OCI-M1 (cell line): ENCODE data around the gene RSRP1.
A peak's percentile ranks its signal among the peaks of the same experiment; 100 is the strongest.

Experiments
- DNase-seq: peaks from one replicate; lab custom pipeline; 2025; lab: John Stamatoyannopoulos, UW

Gene RSRP1

DNA sequence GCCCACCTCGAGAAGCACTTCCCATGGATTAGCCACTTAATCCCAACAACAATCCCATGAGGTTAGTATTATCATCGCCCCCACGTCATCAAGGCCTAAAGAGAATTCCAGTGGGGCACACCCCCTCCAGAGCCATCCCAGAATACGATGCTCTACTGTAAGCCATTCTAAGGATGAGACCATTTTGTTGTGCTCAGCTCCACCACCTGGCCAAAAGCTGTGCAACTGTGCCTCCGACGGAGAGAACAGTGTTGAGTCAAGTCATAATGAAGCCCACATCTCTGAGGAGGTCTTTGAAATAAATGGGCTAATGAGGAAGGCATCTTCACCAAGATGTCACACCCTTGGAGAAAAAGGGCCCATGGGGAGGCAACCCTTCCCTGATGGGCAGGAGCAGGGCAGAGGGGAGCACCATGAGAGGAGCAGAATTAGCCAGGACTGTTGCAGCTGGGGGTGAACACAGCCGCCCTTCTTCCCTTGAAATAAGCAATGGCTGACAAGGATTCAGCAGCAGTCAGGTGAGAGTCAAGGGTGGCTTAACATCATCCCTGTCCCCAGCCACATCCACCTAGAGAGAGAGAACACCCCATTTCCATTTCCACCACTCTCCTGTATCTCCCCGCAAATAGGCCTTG lies 29.5 kb downstream of the RSRP1 start:
- no peak for DNase-seq

DNA sequence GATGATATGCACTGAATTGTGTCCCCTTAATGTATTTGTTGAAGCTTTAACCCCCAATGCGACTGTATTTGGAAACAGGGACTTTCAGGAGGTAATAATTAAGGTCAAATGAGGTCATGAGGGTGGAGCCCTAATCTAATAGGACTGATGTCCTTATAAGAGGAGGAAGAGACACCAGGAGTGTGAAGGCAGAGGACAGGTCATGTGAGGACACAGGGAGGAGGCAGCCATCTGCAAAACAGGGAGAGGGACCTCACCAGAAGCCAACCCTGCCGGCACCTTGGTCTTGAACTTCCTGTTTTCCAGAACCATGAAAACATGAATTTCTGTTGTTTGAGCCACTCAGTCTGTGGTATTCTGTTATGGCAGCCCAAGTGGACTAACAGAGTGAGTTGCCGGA lies 30.2 kb downstream of the RSRP1 start:
- DNase-seq = peak; percentile 62

DNA sequence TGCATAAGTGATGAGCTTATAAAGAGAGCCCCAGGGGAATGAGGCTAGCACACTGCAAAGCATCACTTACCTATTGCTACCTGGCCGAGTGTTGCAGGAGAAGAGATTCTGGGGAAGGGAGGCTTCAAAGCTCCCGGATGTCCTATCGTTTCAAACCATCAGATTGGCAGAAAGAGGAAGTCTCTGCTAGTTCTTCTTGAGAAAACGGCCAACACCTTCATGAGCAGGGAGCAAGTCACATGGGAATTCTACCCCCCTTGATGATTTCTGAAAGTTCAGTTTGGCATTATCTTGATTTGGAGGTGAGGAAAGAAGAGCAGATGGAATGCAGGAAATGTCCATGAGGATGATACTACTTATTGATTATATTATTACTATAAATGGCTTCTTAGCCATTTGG lies 31.1 kb downstream of the RSRP1 start:
- peak; percentile 66 for DNase-seq

DNA sequence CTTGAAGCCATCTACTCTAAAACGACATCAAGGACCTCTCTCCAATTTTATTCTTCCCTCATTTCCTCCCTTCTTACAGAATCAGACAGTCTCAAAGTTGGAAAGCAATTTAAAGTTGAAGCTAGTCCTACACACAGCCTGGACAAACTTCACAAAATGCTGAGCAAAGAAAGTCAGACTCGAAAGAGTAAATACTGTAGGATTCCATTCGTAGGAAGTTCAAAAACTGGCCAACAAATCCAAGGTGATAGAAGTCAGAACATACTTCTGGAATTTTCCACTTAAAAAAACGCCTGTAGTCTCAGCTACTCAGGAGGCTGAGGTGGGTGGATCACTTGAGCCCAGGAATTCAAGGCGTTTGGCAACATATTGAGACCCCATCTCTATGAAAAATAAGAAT lies 34.5 kb downstream of the RSRP1 start:
- DNase-seq = no peak

DNA sequence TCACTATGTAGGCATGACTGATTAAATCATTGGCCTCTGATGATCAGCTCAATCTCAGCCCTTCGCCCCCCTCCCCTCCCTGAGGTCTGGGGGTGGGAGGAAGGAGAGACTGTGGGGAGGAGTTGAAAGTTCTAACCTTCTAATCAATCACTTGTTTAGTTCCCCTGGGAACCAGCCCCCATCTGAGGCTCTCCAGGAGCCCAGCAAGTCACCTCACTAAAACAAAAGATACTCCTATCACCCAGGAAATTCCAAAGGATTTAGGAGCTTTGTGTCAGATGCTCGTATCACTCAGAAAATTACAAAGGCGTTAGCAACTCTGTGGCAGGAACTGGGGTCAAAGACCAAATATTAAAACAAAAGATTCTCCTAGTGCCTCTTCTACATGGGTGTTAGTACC lies 36.5 kb downstream of the RSRP1 start:
- DNase-seq = no peak

DNA sequence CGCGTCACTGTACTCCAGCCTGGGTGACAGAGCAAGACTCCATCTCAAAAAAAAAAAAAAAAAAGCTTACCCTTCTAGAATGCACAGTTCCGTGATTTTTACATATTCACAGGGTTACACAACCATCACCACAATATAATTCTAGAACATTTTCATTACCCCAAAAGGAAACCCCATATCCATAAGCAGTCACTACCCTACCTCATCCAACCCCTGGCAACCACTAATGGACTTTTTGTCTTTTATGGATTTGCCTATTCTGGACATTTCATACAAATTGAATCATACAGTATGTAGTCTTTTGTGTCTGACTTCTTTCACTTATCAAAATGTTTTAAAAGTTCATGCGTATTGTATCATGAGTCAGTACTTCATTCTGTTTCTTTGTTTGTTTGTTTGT lies 37.7 kb downstream of the RSRP1 start:
- DNase-seq = no peak

DNA sequence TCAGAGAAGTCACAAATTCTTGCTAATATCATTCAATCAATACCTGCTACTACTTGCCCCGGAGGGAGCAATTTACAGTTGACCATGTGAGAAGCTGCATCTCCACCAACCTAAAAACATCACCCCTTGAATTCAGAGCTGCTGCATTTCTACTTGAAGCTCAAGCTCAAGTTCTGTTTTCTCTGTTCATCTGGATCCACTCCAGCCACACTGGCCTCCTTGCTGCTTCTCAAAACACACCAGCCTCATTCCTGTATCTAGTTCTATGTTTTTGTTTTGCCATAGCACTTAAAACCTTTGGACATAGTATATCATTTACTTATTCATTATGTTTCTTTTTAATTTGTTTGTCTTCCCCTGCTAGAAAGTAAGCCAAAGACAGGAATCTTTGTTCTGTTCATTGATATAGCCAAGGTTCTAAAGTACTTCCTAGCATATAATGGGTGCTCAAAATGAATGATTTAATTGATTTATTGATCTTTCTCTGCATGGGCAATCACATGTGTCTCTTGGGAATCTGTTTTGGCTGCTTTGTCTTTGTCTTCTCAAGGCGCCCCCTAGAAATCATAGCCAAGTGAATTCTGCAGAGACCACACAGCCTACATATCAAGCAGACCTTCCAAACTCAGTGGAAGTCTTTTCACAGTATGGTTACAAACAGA lies 38.6 kb downstream of the RSRP1 start:
- no peak for DNase-seq

DNA sequence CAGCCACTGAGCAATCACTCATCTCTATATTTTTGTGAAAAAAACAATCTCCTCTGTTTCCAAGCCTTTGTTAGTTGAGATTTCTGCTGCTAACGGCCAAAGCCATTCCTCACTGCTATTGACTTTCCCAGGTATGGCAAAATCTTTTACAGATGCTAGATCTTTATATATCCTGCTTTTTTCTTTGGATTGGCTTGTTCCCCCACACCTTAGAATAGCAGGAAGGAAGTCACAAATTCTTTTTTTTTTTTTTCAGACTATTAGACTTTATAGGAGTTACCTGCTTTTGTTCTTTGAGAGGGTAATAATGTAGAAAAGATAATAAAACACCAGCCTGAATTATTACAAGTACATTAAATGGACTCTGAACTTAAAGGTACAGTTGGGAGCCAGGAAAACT lies 39.2 kb downstream of the RSRP1 start:
- no peak for DNase-seq

DNA sequence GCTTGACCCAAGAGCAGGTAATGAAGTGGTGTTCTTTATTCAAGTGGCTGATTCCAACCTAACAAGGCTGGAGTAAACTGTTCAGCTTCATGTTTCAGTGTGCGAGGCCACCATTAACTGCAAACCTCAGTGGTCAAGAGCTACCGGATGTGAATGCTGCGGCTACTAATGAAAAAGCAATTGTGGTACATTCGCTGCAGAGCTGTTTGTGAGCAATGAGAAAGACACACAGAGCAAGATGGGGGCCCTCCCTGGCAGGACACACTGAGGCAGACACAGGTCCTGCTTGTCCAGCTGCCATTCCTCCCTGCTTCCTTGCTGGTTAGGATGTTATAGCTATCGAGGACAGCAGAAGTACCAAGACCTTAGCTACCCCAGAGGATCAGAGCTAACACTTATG lies 41.1 kb downstream of the RSRP1 start:
- no peak for DNase-seq

DNA sequence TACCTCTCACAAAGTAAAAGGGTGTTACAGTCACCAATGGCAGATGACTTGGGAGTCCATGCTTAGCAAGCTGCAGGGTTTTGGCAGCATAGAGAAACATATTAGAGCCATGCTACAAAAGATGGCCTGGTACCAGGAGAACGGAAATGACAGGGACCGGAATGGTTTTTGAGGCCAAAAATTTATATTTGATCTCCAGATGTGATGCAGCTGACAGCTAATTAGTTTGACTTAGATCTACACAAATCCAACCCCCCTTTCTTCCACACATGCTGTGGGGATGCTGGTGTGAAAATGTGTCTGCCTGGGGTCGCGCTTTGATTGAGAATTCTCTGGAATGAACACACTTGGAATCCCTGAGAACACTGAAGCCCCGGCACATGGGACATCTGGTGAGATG lies 41.5 kb downstream of the RSRP1 start:
- DNase-seq = no peak

DNA sequence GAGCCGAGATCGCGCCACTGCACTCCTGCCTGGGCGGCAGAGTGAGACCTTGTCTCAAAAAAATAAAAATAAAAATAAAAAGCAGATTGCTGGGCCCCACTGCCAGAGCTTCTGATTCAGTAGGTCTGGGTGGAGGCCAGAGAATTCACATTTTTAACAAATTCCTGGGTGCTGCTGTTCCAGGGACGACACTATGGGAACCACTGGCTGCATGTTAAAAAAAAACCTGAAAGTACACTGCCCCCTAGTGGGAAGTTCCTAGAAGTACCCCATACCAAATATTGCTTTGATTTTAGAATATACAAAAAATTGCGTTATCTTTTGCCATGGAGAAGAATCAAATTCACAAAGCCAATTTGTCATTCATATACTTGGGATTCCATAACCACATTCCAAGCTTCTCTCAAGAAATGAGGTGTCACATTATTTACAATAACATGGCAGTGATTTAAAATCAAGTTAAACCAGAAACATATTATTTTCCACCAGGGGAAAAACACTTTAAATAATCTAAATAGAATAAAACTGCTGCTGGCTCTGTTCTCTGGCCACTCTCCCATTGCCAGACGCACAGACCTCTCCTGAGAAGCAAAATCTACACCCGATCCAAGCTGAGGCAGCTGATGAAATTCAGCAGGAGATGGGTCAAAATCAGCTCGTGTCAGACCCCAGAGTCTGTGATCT lies 42.3 kb downstream of the RSRP1 start:
- DNase-seq = peak; percentile 62

DNA sequence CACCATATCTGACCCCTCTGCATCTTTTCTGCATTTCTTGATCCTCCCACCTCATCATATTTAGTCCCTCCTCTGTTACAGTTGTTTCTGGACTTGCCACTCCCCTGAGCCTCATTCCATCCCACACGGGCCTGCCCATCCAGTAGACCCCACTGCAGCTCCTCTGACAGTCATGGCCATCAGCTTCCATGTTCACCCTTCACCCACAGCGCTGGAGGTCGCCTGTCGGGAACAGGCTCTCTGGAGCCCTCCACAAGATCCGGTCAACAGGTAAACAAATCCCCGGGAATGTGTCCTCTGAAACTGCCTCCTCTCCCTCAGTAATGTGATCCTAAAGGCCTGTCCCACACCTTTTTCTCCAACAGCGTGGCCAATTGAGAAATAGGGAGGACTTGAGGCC lies 46.2 kb downstream of the RSRP1 start:
- no peak for DNase-seq

DNA sequence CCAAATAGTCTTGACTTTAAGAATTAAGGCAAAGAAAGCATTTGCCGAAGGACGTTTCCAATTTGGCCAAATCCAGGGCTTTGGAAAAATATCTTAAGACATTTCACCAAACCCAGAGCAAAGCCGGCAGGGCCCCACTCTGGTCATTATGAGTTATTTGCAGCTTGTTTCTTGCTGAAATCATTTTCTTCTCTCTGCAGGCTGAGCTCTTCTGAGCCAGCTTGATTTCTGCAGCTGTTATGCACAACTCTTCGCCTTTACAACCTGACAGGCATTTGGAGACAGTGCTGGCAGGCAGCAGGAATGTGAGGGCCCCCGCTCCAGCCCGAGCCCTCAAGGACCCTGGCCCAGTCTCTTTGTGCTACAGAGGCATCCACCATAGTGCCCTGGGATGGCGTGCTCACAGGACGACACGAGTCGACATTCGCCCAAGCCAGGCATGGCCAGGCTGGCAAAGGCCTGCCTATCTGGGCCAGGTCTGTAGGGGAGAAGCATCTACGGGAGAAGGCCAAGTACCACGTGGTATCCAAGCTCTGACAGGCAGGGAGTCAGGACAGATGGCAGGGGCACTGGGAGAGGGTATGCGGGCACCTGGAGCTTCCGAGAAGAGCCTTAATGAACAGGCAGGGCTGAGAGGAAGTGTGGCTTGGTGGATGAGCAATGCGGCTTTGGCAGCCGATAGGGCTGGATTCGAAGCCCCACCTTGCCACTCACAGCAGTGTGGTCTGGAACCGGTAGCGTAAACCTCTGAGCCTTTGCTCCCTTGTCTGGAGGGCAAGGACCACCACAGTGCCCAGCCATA lies 47.2 kb downstream of the RSRP1 start:
- no peak for DNase-seq

DNA sequence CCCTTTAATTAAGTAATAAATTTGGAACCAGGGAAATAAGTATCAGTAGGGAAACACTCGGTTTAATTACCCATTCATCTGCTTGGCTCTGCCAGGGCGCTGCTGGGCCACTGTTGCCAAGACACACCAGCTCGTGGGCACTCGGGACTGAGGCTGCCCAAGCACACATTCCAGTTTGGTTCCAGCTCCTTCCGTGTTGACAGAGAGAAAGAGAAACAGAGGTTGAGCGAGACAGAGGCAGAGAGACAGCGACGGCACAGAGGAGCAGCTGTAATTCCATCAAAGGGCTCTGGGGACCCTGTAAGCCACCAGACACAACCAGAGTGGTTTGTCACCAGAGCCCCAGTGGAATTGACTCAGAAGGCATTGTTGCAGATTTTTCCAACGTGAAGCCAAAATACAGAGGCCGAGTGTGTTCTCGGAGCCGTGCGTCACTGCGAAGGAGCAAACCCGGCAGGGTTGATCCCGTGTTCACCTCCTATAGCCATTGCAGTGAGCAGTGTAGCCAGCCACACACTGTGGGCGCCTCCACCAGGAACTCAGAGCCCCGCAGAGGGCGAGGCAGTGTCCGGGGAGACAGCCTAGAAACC lies 48.5 kb downstream of the RSRP1 start:
- peak; percentile 10 for DNase-seq

DNA sequence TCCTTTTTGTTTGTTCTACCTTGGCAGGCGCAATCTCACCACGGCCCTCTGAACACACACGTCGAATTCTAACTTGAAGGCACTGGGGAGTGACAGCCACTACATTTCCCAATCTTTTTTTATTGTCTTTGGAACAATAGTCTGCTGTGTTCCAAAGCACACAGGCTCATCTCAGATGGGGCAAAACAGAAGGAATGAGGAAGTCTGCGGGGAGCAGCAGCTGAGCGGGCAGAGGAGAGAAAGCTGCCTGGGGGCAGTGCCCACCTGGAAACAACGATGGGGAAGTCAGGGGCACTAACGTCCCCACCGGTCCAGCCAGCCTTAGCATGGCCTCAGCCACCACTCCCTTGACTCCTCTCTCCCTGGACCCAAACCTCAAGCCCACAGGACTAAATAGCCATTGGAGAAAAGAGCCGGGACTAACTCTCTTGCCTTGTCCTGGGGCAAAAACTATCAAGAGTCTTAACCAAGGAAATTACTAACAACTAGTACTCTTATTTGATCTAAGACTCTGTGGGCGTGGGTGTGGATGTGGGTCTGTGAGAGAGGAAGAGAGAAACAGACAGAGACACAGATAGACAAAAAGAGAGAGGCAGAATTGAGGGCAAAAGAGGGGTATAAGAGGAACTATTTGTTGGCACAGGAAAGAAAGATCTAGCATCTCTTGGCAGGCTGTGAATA lies 49.1 kb downstream of the RSRP1 start:
- DNase-seq = no peak

DNA sequence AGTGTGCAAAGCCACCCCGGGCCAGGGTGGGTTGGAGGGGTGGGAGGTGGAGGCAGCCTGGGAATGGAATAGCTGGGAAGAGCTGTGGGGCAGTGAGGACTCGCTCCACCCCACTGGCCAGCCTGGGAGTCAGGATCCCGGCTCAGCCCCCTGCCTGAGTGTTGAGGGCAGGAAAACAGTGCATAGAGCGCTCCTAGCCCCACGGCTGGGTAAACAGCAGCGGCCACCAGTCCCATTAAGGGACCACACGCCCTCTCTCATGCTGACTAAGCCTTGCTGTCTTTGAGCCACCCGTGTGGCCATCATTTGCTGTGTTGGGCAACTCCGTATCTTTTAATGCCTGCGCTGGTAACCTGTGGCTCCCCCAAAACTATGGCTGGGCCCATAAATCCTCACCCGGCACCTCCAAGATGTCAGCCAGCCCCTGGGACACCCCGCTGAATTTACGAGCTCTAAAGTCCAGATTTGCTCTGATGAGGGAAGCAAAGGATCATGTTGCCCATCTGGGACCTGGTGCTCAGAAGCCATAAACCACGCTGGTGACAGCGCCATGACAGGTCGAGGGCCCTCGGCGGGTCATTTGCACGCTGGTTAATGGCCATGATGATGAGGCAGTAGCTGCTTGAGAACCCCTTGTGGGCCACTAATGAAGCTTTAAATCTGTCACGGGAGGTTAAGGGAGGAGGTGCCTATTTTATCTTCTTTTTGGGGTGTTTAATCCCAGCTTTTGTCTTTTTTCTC lies 49.8 kb downstream of the RSRP1 start:
- DNase-seq = no peak

DNA sequence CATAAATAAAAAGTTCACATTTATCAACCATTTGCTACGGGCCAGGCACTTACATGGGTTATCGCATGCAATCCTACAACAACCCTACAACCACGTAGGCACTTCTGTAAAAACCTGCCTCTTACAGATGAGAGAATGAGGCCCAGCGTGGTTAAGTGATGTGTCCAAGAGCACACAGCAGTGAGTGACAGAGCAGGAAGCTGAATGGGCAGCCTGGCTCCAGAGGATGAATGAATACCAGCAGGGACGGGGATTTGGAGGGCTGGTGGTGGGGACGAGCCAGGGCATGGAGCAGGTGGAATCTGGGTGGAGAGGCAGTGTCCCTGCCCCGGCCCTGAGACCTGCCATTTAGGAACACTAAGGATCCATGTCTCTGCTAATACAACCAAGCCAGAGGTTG lies 50.4 kb downstream of the RSRP1 start:
- DNase-seq = no peak

DNA sequence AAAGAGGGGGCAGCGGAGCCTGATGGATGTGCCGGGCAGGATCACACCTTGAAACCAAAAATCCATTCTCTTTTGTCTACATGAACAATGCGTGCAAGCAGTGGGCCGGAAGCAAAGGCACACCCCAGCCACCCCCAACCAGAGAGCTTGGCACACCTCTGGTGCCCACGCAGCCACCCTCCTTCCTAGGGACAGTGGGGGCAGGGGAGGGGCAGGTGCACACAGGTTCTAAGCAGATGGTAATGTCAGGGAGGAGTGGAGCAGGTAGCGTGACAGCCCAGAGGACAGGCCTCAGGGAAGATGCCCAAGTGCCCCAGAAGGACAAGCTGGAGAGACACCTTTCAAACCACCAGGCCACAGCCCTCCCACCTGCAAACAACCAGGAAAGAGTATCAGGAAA lies 51.4 kb downstream of the RSRP1 start:
- no peak for DNase-seq

DNA sequence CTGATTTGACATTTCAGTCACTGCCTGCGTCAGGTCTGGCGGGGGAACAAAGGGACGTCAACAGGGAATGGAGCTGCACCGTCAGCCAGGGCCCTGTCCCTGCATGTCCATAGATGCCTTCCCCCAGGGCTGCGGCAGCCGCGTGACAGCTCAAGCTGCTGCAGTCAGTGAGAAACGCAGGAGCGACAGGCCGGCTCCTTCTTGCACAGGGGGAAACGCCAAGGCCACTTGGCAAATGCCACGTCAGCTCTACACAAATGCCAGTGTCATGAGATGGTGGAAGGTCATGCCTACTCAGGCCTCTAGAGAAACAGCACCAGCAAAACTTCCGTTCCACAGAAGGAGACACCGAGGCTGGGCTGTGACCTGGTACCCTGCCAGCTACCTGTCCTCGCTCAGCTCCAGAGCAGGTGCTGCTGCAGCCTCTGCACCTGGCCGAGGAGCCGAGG lies 52.7 kb downstream of the RSRP1 start:
- DNase-seq = no peak

DNA sequence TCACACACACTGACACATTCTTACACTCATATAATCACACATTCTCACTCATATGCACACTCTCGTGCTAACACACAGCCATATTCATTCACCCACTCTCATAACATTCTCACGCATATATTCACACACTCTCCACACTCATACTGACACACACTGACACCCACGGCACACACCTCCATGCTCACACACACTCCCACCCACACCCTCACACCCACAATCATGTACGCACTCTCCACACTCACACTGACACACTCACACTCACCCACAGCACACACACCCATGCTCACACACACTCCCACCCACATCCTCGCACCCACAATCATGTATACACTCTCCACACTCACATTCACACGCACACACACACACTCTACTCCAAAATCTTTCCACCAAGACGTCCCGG lies 53.2 kb downstream of the RSRP1 start:
- no peak for DNase-seq

DNA sequence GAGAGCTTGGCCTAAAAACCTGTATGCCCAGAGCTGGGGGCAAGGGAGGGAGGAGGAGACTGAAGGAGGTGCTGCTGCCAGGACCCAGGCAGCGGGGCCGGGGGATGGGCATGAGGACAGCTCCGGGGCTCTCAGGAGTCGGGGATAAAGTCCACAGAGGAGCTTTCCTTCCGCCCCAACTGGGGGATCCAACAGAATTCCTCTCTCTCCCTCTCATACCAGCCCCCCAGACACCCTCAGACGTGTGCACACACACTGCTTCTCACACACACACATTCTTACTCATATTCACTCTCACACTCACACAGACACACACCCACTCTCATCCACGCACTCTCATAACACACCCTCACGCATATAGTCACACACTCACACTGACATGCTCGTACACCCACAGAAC lies 54.0 kb downstream of the RSRP1 start:
- DNase-seq = no peak
